H1 (cell line): ENCODE measurements around the gene AAMDC. TPM values are rescaled to one million over a fixed set of nuclear protein-coding genes. Genes with fewer than 3 reads are reported as not detected.
"Not testable (repeated sequence)": the region's sequence is repeated elsewhere in the genome, so short reads cannot be mapped to it uniquely, and the experiment has no call there.

ENCODE experiments used
- CTCF ChIA-PET: fragments of 300-600 bp; sonication (Branson Sonifier 250); formaldehyde crosslinking; loops from one replicate; lab custom pipeline; 2021; ENCODE audit not compliant: partially characterized antibody; lab: Charles Lee
- POLR2A ChIA-PET: fragments of 300-600 bp; sonication (Branson Sonifier 250); formaldehyde crosslinking; loops from one replicate; lab custom pipeline; 2021; ENCODE audit warnings: inconsistent platforms; ENCODE audit not compliant: partially characterized antibody; lab: Charles Lee
- DNase-seq, 2 experiments: peaks; one replicate each; pipeline versions ENCODE4 v3.0.0 to v3.0.0-alpha.2; 2010 to 2022; ENCODE audit warnings: low spot score in 2 of 2, low read depth in 1 of 2, mixed read lengths in 1 of 2
- FAIRE-seq: peaks from 2 replicates; lab custom pipeline; 2011; peaks lifted over from hg19 to GRCh38; lab: Jason Lieb, UNC
- H2AFZ ChIP-seq: 2 replicates; pipeline ENCODE4 v1.8.1; 2012; ENCODE audit warnings: low read length, inconsistent platforms
- H2AK5ac ChIP-seq: 2 replicates; pipeline ENCODE4 v1.6.1; 2013; ENCODE audit warnings: low read depth, low read length
- H2BK120ac ChIP-seq: replicated peaks from 2 replicates; pipeline ENCODE3; 2013; ENCODE audit warnings: low read depth, low read length, inconsistent platforms
- H2BK12ac ChIP-seq: 2 replicates; pipeline ENCODE4 v1.6.1; 2013; ENCODE audit warnings: low read depth, low read length
- H2BK15ac ChIP-seq: 2 replicates; pipeline ENCODE4 v1.6.1; 2013; ENCODE audit warnings: low read length
- H2BK20ac ChIP-seq: 2 replicates; pipeline ENCODE4 v1.6.1; 2013; ENCODE audit warnings: low read length
- H2BK5ac ChIP-seq: 2 replicates; pipeline ENCODE4 v1.6.1; 2013; ENCODE audit warnings: low read depth, low read length
- H3K14ac ChIP-seq: 2 replicates; pipeline ENCODE4 v1.6.1; 2013; ENCODE audit warnings: inconsistent platforms; ENCODE audit not compliant: insufficient read length
- H3K18ac ChIP-seq: 2 replicates; pipeline ENCODE4 v1.6.1; 2013; ENCODE audit warnings: low read length; ENCODE audit errors: extremely low read depth
- H3K23ac ChIP-seq: 2 replicates; pipeline ENCODE4 v1.6.1; 2013; ENCODE audit warnings: inconsistent platforms; ENCODE audit not compliant: insufficient read length
- H3K23me2 ChIP-seq: 2 replicates; pipeline ENCODE4 v1.6.1; 2013; ENCODE audit warnings: low read depth, low read length
- H3K27ac ChIP-seq: 2 replicates; pipeline ENCODE4 v1.6.1; 2011; ENCODE audit warnings: low read depth, low read length, inconsistent platforms
- H3K27me3 ChIP-seq, 4 experiments: replicated peaks in 1 of 4; 1 replicate in 1 of 4; 2 replicates in 3 of 4; pipeline versions ENCODE4 v1.6.1 to v1.8.1; 2011 to 2013; ENCODE audit warnings: low read length in 3 of 4, mild to moderate bottlenecking in 3 of 4, inconsistent platforms in 2 of 4, mixed read lengths in 2 of 4, moderate library complexity in 1 of 4; ENCODE audit not compliant: control insufficient read depth in 3 of 4, insufficient read depth in 3 of 4; ENCODE audit errors: extremely low read depth in 1 of 4
- H3K36me3 ChIP-seq, 4 experiments: 2 replicates each; pipeline versions ENCODE4 v1.6.1 to v1.8.1; 2011 to 2013; ENCODE audit warnings: mild to moderate bottlenecking in 4 of 4, low read length in 3 of 4, moderate library complexity in 2 of 4, control low read depth in 1 of 4, inconsistent platforms in 1 of 4; ENCODE audit not compliant: insufficient read depth in 4 of 4, control insufficient read depth in 2 of 4
- H3K4ac ChIP-seq: replicated peaks from 2 replicates; pipeline ENCODE3; 2013; ENCODE audit warnings: low read length, low read depth, mixed read lengths, inconsistent platforms; ENCODE audit not compliant: insufficient read length
- H3K4me1 ChIP-seq, 4 experiments: replicated peaks in 1 of 4; 1 replicate in 1 of 4; 2 replicates in 3 of 4; pipeline versions ENCODE4 v1.6.1 to v1.8.1; 2011 to 2013; ENCODE audit warnings: low read length in 3 of 4, inconsistent platforms in 2 of 4, mixed read lengths in 1 of 4; ENCODE audit not compliant: insufficient read depth in 4 of 4, control insufficient read depth in 3 of 4
- H3K4me2 ChIP-seq, 2 experiments: 2 replicates each; pipeline versions ENCODE4 v1.6.1 to v1.8.1; 2011 to 2013; ENCODE audit warnings: low read depth in 2 of 2, low read length in 2 of 2, control low read depth in 1 of 2, inconsistent platforms in 1 of 2, mild to moderate bottlenecking in 1 of 2; ENCODE audit not compliant: insufficient read depth in 1 of 2
- H3K4me3 ChIP-seq, 4 experiments: fragments of 200-600, 300-600 bp in 1 of 4; sonication (generic), shearing (Covaris generic), sonication (Bioruptor Twin) in 1 of 4; 2 replicates each; pipeline versions ENCODE4 v1.5.1 to v1.8.1; 2011 to 2016; ENCODE audit warnings: low read length in 4 of 4, low read depth in 3 of 4, control low read depth in 2 of 4, inconsistent platforms in 2 of 4, mild to moderate bottlenecking in 2 of 4, mixed read lengths in 1 of 4, moderate library complexity in 1 of 4; ENCODE audit not compliant: insufficient read depth in 2 of 4; ENCODE audit errors: extremely low read depth in 1 of 4
- H3K56ac ChIP-seq: replicated peaks from 2 replicates; pipeline ENCODE3; 2013; ENCODE audit warnings: low read depth, mild to moderate bottlenecking, mixed read lengths, low read length, inconsistent platforms; ENCODE audit not compliant: insufficient read length
- H3K79me1 ChIP-seq: 2 replicates; pipeline ENCODE4 v1.6.1; 2013; ENCODE audit warnings: low read depth, low read length, control low read depth
- H3K79me2 ChIP-seq, 2 experiments: 2 replicates each; pipeline versions ENCODE4 v1.6.1 to v1.8.1; 2012 to 2013; ENCODE audit warnings: low read length in 2 of 2, mild to moderate bottlenecking in 2 of 2, inconsistent platforms in 1 of 2; ENCODE audit not compliant: insufficient read depth in 2 of 2, control insufficient read depth in 1 of 2
- H3K9ac ChIP-seq, 4 experiments: replicated peaks in 1 of 4; 1 replicate in 1 of 4; 2 replicates in 3 of 4; pipeline versions ENCODE4 v1.6.1 to v1.8.1; 2011 to 2013; ENCODE audit warnings: low read depth in 3 of 4, low read length in 3 of 4, control low read depth in 2 of 4, mild to moderate bottlenecking in 2 of 4, moderate library complexity in 2 of 4, inconsistent platforms in 1 of 4; ENCODE audit errors: extremely low read depth in 1 of 4
- H3K9me3 ChIP-seq, 2 experiments: 2 replicates each; pipeline versions ENCODE4 v1.6.1 to v1.8.1; 2012 to 2013; ENCODE audit warnings: mild to moderate bottlenecking in 2 of 2, moderate library complexity in 2 of 2, control low read depth in 1 of 2, inconsistent platforms in 1 of 2, low read depth in 1 of 2, low read length in 1 of 2, mixed read lengths in 1 of 2; ENCODE audit not compliant: insufficient read depth in 2 of 2
- H4K20me1 ChIP-seq, 2 experiments: replicated peaks in 1 of 2; 2 replicates each; pipeline versions ENCODE3 to v1.8.1; 2011 to 2013; ENCODE audit warnings: inconsistent platforms in 2 of 2, low read length in 2 of 2, mild to moderate bottlenecking in 1 of 2; ENCODE audit not compliant: insufficient read depth in 2 of 2, control insufficient read depth in 1 of 2
- H4K5ac ChIP-seq: 2 replicates; pipeline ENCODE4 v1.6.1; 2013; ENCODE audit warnings: low read length, low read depth, mixed read lengths, inconsistent platforms; ENCODE audit not compliant: insufficient read length
- H4K8ac ChIP-seq: 2 replicates; pipeline ENCODE4 v1.8.0; 2013; ENCODE audit warnings: mild to moderate bottlenecking, moderate library complexity, low read length, inconsistent platforms; ENCODE audit not compliant: insufficient read depth; ENCODE audit errors: extremely low read depth
- H4K91ac ChIP-seq: replicated peaks from 2 replicates; pipeline ENCODE3; 2013; ENCODE audit warnings: low read length, mixed read lengths, inconsistent platforms; ENCODE audit not compliant: insufficient read length
- WGBS, 2 experiments: shearing (Covaris generic) in 1 of 2; methylation state at CpG; one replicate each; pipeline versions ENCODE4 v1.1.6 to v1.1.7; 2013 to 2015; ENCODE audit warnings: low lambda C conversion rate in 2 of 2, mixed read lengths in 2 of 2, inconsistent platforms in 1 of 2, low coverage in 1 of 2, missing lambda C conversion rate in 1 of 2; ENCODE audit not compliant: insufficient replicate concordance in 2 of 2, insufficient coverage in 1 of 2, insufficient read length in 1 of 2; ENCODE audit errors: extremely low coverage in 1 of 2, missing lambda C conversion rate in 1 of 2; 5-methylcytosine and 5-hydroxymethylcytosine counted together
- polyA plus RNA-seq, 7 experiments: library from polyadenylated mRNA; depleted of rRNA in 3 of 7; stranded (reverse) in 5 of 7; unstranded in 2 of 7; fragments of >200 nt in 5 of 7; fragments of 200-250 nt in 2 of 7; gene quantifications; 1 replicate in 5 of 7; 2 replicates in 1 of 7; 4 replicates in 1 of 7; pipeline versions ENCODE4 v1.2.1 to v1.2.3, GENCODE V29; 2011 to 2013; ENCODE audit warnings: missing spikeins in 2 of 7, mixed read lengths in 2 of 7
- total RNA-seq: library from RNA; stranded (reverse); fragmentation: NEBNext Ultra II Directional; extraction: Animal tissue kit (Norgen Biotek cat#: 25700); gene quantifications from 2 replicates; pipeline ENCODE4 v1.2.1, GENCODE V29; 2021

AAMDC gene
- total and polyA plus RNA-seq, 2 of the 8 experiments (the other 6 are each of a cell fraction or from before 2014, with no cell fraction given), result 17.2 to 19.5 TPM

DNA sequence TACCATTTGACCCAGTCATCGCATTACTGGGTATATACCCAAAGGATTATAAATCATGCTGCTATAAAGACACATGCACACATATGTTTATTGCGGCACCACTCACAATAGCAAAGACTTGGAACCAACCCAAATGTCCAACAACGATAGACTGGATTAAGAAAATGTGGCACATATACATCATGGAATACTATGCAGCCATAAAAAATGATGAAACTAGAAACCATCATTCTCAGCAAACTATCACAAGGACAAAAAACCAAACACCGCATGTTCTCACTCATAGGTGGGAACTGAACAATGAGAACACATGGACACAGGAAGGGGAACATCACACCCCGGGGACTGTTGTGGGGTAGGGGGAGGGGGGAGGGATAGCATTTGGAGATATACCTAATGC is 68.1 kb downstream of the AAMDC start:
- H3K9me3 ChIP-seq, CTCF ChIA-PET, H3K4me2 ChIP-seq: not testable (repeated sequence)

DNA sequence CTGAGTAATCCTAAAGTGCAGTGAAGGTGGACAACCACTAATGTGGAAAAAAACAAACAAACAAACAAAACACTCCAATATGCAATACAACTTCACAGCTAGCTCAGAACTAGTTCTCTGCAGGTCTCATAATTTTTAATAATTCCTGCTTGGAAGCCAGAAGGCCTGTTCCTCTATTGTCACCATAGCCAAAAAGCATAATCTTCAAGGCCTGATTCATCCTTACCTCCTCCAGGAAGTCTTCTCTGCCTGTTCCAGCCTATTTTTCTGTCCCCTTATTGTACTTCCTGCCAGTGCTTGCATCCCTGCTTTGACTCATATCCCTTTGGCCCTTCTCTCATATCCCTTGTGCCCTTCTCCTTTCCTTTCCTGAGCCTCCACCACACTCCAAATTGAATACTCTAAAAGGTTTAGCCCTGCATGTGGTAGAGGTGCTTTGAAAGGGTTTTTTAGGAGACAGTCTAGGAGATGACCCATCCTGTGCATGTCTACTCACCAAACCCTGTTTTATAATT is 69.2 kb downstream of the AAMDC start:
- H2BK120ac ChIP-seq, H3K23ac ChIP-seq, H3K79me1 ChIP-seq, FAIRE-seq, H2BK20ac ChIP-seq, H3K27ac ChIP-seq, H3K9me3 ChIP-seq, H3K4me1 ChIP-seq, H4K20me1 ChIP-seq, H4K91ac ChIP-seq, H3K9ac ChIP-seq, DNase-seq, H3K36me3 ChIP-seq, H3K4ac ChIP-seq, H2BK15ac ChIP-seq, H3K79me2 ChIP-seq, H2BK12ac ChIP-seq, H4K5ac ChIP-seq, H4K8ac ChIP-seq, H3K4me3 ChIP-seq, H3K4me2 ChIP-seq, H3K27me3 ChIP-seq, CTCF ChIA-PET, H3K56ac ChIP-seq, H2AFZ ChIP-seq, H3K18ac ChIP-seq, POLR2A ChIA-PET, H2BK5ac ChIP-seq, H2AK5ac ChIP-seq, H3K23me2 ChIP-seq, H3K14ac ChIP-seq: not testable (repeated sequence)

More for the DNA sequence above, 68.1 kb downstream of the AAMDC start:
- H3K23me2 ChIP-seq, H3K79me1 ChIP-seq, H3K27me3 ChIP-seq, H3K4me1 ChIP-seq, H3K14ac ChIP-seq, H2BK12ac ChIP-seq, H3K27ac ChIP-seq, H2BK15ac ChIP-seq, H4K20me1 ChIP-seq, H3K23ac ChIP-seq, H4K8ac ChIP-seq, POLR2A ChIA-PET, H2BK5ac ChIP-seq, H2AFZ ChIP-seq, DNase-seq, H3K9ac ChIP-seq, H4K91ac ChIP-seq, H3K18ac ChIP-seq, H3K4ac ChIP-seq, H3K36me3 ChIP-seq, FAIRE-seq, H3K79me2 ChIP-seq, H2BK120ac ChIP-seq, H3K4me3 ChIP-seq, H2AK5ac ChIP-seq, H3K56ac ChIP-seq, H2BK20ac ChIP-seq, H4K5ac ChIP-seq: not testable (repeated sequence)
- WGBS, 2 experiments, result 77% methylated on average over 4 of the region's 5 CpGs; no CpG with 5 or more reads in 1 of the 2 experiments
